ENCODE results near the gene TUBB1.
"Not testable (repeated sequence)": the region's sequence is repeated elsewhere in the genome, so short reads cannot be mapped to it uniquely, and the experiment has no call there.

TUBB1 gene

GRCh38 chr20:59006864-59007664 is 12.2 kb upstream of the TUBB1 start, which contains the start of gene CTSZ:
Gene CTSZ (minus strand): TSS chr20:59007254. CDS start chr20:59007128, 126 bp downstream.
- H3K4me1 Mint-ChIP-seq (ENCODE audit: low read depth) = peaks cover 40% of the 10 kb centered on the region

DNA sequence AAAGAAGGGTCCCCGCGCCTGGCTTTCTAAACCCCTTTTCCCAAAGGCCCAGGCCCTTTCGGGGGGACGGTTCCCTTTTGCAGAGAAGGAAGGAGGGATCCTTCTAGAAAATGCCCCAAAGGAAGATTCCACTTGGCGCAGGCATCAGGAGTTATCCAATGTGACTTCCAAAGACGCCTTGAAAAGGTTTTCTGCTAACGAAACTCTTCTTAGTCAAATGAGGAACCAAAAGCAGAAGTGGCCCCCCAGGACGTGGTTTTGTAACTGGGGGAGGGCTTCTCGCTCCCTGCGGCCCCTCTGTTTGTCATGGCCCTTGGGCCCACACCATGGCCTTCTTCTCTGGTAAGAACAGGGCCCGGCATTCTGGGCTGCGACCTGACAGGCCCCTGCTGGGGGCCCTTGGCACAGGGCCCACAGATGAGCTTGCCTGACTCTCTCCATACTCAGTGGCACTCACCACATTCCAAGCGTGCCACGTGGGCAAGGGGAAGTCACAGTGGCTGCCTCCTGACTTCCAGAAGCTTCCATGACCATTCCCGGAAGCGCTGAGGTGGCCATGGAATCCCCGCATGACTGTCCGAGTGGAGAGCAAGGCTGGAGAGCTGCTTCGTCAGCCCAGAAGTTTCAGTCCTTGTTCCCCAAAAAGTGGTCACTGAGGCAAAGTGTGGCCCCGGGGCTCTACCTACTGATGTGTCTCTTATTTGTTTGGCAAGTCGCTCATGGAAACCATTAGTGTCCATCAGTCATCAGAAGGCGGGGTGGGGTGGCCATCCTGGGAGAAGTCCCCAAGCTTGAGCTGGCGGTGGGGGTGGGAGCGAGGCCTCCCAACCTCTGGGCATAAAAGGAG is 11.3 kb upstream of the TUBB1 start:
- Mint-ChIP-seq H3K9me3 (no peaks in the 10 kb centered on the region), H3K4me1 (ENCODE audit: low read depth) (peaks cover 40% of the 10 kb centered on the region), H3K36me3 (ENCODE audit: low read depth) (peaks cover 5% of the 10 kb centered on the region), H3K4me3 (peak overlapping the region; percentile 76), H3K27ac (peak overlapping the region; percentile 75), H3K27me3 (no peaks in the 10 kb centered on the region)

More at GRCh38 chr20:59006864-59007664, 12.2 kb upstream of the TUBB1 start, which contains the start of gene CTSZ:
- no peaks in the 10 kb centered on the region for H3K27me3 Mint-ChIP-seq
- H3K9me3 Mint-ChIP-seq = no peaks in the 10 kb centered on the region
- peak within 1 kb of the TSS; percentile 75 for H3K27ac Mint-ChIP-seq
- H3K36me3 Mint-ChIP-seq (ENCODE audit: low read depth) = peaks cover 5% of the 10 kb centered on the region
- H3K4me3 Mint-ChIP-seq = peak within 1 kb of the TSS; percentile 76

DNA sequence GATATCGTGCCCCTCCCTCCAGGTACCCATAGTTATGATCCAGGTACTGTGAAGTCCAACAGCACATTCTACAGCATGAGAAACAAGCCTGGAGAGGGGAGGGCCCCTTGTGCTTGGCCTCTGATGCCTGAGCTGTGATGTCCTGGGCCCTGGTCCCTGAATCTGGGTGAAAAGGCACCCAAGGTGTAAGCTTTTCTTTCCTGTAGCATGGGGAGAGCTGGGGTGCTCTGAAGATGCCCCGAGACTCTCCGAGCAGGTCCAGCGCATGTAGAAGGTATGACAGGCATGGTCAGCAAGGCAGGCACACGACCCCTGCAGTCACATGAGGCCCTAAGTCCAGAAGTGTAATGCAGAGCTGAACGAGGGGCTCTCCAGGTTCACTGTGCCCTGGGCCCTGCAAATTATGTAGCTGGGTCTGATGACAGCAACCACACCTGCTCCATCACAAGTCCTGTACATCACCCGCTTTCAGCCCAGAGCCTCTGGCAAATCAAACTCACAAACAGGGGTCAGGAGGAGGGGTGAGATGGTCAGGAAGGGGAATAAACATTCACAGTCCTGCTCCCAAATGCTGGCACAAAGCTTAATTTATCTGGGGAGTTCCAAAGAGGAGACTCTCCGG is 10.4 kb upstream of the TUBB1 start:
- no peaks in the 10 kb centered on the region for H3K9me3 Mint-ChIP-seq
- peaks cover 38% of the 10 kb centered on the region for H3K4me1 Mint-ChIP-seq (ENCODE audit: low read depth)
- H3K27ac Mint-ChIP-seq = no peak overlapping the region
- peaks cover 3% of the 10 kb centered on the region for H3K36me3 Mint-ChIP-seq (ENCODE audit: low read depth)
- H3K4me3 Mint-ChIP-seq = no peak overlapping the region
- no peaks in the 10 kb centered on the region for H3K27me3 Mint-ChIP-seq

- peaks cover 34% of the 10 kb centered on the region for H3K4me1 Mint-ChIP-seq (ENCODE audit: low read depth)
- no peaks in the 10 kb centered on the region for H3K9me3 Mint-ChIP-seq
- H3K27me3 Mint-ChIP-seq = no peaks in the 10 kb centered on the region
- H3K36me3 Mint-ChIP-seq (ENCODE audit: low read depth) = no peaks in the 10 kb centered on the region
- H3K4me3 Mint-ChIP-seq = no peak overlapping the region
- H3K27ac Mint-ChIP-seq = no peak overlapping the region
These were observed 8.8 kb upstream of the TUBB1 start for GRCh38 chr20:59010321-59010994.

GRCh38 chr20:59010995-59011873 is 8.0 kb upstream of the TUBB1 start:
- Mint-ChIP-seq H3K27me3 (no peaks in the 10 kb centered on the region), H3K4me1 (ENCODE audit: low read depth) (peaks cover 32% of the 10 kb centered on the region), H3K27ac (no peak overlapping the region), H3K4me3 (no peak overlapping the region), H3K36me3 (ENCODE audit: low read depth) (no peaks in the 10 kb centered on the region), H3K9me3 (no peaks in the 10 kb centered on the region)

DNA sequence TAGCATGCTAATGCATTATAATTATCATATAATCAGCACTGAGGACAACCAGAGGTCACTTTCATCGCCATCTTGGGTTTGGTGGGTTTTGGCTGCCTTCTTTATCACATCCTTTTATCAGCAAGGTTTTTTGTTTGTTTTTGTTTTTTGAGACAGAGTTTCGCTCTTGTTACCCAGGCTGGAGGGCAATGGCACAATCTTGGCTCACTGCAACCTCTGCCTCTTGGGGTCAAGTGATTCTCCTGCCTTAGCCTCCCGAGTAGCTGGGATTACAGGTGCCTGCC is 7.4 kb upstream of the TUBB1 start:
- not testable (repeated sequence) for H3K36me3 Mint-ChIP-seq (ENCODE audit: low read depth); H3K9me3 Mint-ChIP-seq; H3K27me3 Mint-ChIP-seq; H3K4me3 Mint-ChIP-seq; H3K27ac Mint-ChIP-seq
- H3K4me1 Mint-ChIP-seq (ENCODE audit: low read depth) = peaks cover 38% of the 10 kb centered on the region

DNA sequence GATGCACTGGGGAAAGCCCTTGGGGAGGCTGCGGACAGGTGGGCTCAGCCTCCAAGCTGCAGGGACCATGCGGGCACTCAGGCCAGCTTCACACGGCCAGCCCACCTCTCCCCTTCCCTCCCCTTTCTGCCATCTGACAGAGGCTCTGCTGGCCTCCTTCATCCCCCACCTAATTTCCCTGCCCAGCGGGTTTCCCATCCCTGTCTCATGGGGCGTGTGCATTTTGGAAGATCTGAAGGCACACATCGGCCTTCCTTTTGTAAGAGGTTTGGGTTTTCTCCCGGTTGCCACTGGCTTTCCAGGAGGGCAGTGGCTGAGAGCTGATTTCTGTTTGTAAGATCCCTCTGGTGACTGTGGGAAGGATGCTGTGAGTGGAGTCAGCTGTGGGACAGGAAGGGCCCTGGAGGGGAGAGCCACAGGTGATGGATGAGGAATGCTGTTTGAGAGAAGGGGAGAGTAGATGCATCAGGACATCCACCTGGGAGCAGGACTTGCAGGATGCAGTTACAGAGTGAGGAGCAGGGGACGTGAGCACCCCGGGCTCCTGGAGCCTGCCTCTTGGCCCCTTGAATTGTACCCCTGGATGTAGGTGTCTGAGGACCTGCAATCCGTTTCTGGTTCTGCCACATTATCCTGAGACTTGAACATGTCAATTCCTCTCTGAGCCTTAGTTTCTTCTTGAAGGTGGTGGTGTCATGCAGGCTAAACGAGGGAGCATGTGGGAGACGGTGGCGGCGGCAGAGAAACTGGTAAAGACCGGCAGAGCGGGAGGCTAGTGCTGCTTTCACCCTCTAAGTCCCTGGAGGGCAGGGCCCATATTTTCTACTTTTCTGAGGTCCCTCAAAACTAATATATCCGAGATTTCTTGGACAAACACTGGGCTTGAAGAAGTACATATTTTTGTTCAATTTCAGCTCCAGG is 5.9 kb upstream of the TUBB1 start:
- no peaks in the 10 kb centered on the region for H3K9me3 Mint-ChIP-seq
- no peak overlapping the region for H3K27ac Mint-ChIP-seq
- no peaks in the 10 kb centered on the region for H3K36me3 Mint-ChIP-seq (ENCODE audit: low read depth)
- peaks cover 45% of the 10 kb centered on the region for H3K4me1 Mint-ChIP-seq (ENCODE audit: low read depth)
- no peak overlapping the region for H3K4me3 Mint-ChIP-seq
- no peaks in the 10 kb centered on the region for H3K27me3 Mint-ChIP-seq

DNA sequence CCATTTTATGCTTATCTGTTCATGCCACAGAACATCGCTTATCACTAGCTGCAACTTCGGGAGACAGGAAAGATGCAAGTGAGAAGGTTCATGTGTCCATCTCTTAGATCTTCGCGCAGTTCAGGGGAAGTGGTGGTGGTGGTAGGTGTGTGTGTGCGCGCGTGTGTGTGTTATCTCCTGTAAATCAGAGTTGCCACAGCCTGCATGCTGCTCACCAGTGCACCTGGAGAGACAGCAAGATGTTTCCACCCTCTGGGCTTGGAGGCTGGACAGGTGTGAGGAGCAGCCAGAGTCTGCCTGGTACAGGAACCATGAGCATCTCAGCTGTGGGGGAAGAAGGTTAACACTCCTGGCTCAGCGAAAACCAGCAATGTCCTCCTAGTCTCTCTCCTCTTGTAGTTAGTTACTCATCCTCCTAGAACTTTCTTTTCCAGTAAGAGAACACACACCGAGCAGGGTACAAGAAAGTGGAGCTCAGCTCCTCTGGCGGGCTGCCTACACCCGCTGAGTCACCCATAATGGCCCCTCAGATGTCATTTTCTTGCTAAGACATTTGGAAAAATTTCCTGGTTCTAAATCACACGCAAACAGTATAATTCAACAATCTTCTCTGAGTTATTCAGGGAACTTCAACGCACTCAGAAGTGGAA is 5.1 kb upstream of the TUBB1 start:
- Mint-ChIP-seq H3K4me3 (no peak overlapping the region), H3K36me3 (ENCODE audit: low read depth) (no peaks in the 10 kb centered on the region), H3K27ac (no peak overlapping the region), H3K9me3 (no peaks in the 10 kb centered on the region), H3K27me3 (no peaks in the 10 kb centered on the region), H3K4me1 (ENCODE audit: low read depth) (peaks cover 45% of the 10 kb centered on the region)

- Mint-ChIP-seq H3K9me3 (no peaks in the 10 kb centered on the region), H3K4me1 (ENCODE audit: low read depth) (peaks cover 45% of the 10 kb centered on the region), H3K27me3 (no peaks in the 10 kb centered on the region), H3K27ac (peak overlapping the region; percentile 57), H3K4me3 (no peak overlapping the region), H3K36me3 (ENCODE audit: low read depth) (no peaks in the 10 kb centered on the region)
These were observed 4.4 kb upstream of the TUBB1 start for GRCh38 chr20:59014680-59015389.

GRCh38 chr20:59015411-59015810 is 3.8 kb upstream of the TUBB1 start:
- H3K4me1 Mint-ChIP-seq (ENCODE audit: low read depth) = peaks cover 45% of the 10 kb centered on the region
- no peaks in the 10 kb centered on the region for H3K9me3 Mint-ChIP-seq

DNA sequence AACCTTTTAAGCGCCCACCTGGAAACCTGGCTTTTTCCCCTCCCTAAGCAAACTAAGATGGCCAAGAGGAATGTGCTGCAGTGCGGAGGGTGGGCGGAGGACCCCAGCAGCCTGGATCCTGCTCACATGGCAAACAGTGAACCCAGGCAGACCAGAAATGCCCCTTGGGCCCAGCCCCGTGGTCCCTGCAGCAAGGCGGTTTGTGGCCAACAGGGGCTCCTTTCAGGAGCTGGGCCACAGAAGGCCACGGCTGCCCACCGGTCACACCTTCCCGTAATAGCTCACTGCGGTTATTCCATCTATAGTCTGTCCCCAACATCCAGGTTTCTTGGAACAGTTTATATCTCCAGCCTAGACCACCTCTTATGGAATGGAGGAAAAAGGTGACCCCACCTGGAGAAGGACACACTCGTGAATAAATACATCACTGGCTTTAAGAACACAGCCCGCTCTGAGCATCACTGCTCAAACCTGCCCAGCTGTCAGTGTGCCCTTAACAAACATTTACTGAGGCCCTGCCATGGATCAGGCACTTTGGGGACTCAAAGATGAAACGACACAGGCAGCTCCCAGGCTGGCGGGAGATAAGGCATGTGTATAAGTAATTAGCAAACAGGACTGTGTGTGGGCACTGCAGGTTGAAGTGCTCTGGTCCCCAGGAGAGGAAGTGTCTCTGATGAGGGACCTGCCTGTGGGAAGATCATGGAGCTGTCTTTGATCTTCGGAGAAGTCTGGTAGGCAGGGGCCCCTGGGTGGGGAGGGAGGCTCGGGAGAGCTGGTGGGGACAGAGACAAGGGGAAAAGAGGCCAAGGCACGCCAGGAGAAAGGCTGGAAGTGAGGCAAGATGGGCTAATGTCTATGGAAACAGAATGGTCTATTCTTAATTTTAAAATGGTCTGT is 3.2 kb upstream of the TUBB1 start:
- no peaks in the 10 kb centered on the region for H3K27me3 Mint-ChIP-seq

More at GRCh38 chr20:59015411-59015810, 3.8 kb upstream of the TUBB1 start:
- Mint-ChIP-seq H3K4me3 (no peak overlapping the region), H3K27ac (no peak overlapping the region), H3K27me3 (no peaks in the 10 kb centered on the region), H3K36me3 (ENCODE audit: low read depth) (no peaks in the 10 kb centered on the region)

More for the DNA sequence above, 3.2 kb upstream of the TUBB1 start:
- Mint-ChIP-seq H3K4me3 (peak overlapping the region; percentile 32), H3K36me3 (ENCODE audit: low read depth) (no peaks in the 10 kb centered on the region), H3K27ac (peak overlapping the region; percentile 72), H3K4me1 (ENCODE audit: low read depth) (peaks cover 48% of the 10 kb centered on the region), H3K9me3 (no peaks in the 10 kb centered on the region)
